Amygdala (tissue), 56 donors: Measurements from ENCODE around the gene GLMN.

Source experiments
- DNase-seq, 56 donors: peaks; one replicate each; lab custom pipeline; 2025; lab: John Stamatoyannopoulos, UW

The GLMN gene

GRCh38 chr1:92298573-92299476, at the start of gene GLMN, which contains the start of gene RPAP2:
Gene GLMN (minus strand): TSS chr1:92298987. CDS start chr1:92297999, 988 bp downstream.
Gene RPAP2 (plus strand): TSS chr1:92299059. CDS start chr1:92299074, 15 bp downstream.
- peak in 55 of 56 donors; percentile 12 to 90 (median 70) for DNase-seq

GRCh38 chr1:92346866-92347640, 48.3 kb upstream of the GLMN start:
- no peak for DNase-seq

GRCh38 chr1:92343061-92343460, 44.3 kb upstream of the GLMN start:
- no peak for DNase-seq

GRCh38 chr1:92342401-92342800, 43.6 kb upstream of the GLMN start:
- DNase-seq = no peak

GRCh38 chr1:92340154-92340553, 41.4 kb upstream of the GLMN start:
- DNase-seq = no peak

- DNase-seq = no peak
Observed at GRCh38 chr1:92333668-92334067, 34.9 kb upstream of the GLMN start.

- no peak for DNase-seq
Observed at GRCh38 chr1:92329347-92330129, 30.8 kb upstream of the GLMN start.

- no peak for DNase-seq
Observed at GRCh38 chr1:92327794-92328193, 29.0 kb upstream of the GLMN start.

GRCh38 chr1:92326681-92327080, 27.9 kb upstream of the GLMN start:
- no peak for DNase-seq

- no peak for DNase-seq
Observed at GRCh38 chr1:92324784-92325183, 26.0 kb upstream of the GLMN start.

GRCh38 chr1:92323473-92324453, 25.0 kb upstream of the GLMN start:
- DNase-seq = no peak

- DNase-seq = no peak
Observed at GRCh38 chr1:92317836-92318493, 19.2 kb upstream of the GLMN start.

GRCh38 chr1:92315766-92316599, 17.2 kb upstream of the GLMN start:
- no peak for DNase-seq

- DNase-seq = no peak
Observed at GRCh38 chr1:92314024-92314423, 15.2 kb upstream of the GLMN start.

- no peak for DNase-seq
Observed at GRCh38 chr1:92310185-92310597, 11.4 kb upstream of the GLMN start.

- no peak for DNase-seq
Observed at GRCh38 chr1:92307980-92308379, 9.2 kb upstream of the GLMN start.

GRCh38 chr1:92306020-92306419, 7.2 kb upstream of the GLMN start:
- no peak for DNase-seq

GRCh38 chr1:92301021-92301420, 2.2 kb upstream of the GLMN start:
- DNase-seq = no peak
